Naive B cell (primary cell): Measurements from ENCODE around the gene TMEM120A. TPM values are rescaled to one million over a fixed set of nuclear protein-coding genes. Genes with fewer than 3 reads are reported as not detected.
A peak's percentile ranks its signal among the peaks of the same experiment; 100 is the strongest.

Source experiments
- ATAC-seq, 2 donors: fragments of 150-1000 bp; cut with Tn5 transposase; 2 replicates each; pipeline ENCODE4 v1.10.0; 2021; ENCODE audit warnings: low read depth in 2 of 2, mild to moderate bottlenecking in 2 of 2, moderate library complexity in 2 of 2
- DNase-seq: peaks from one replicate; pipeline ENCODE4 v3.0.0; 2022
- H3K27ac Mint-ChIP-seq, 6 donors: one replicate each; pipeline ENCODE4 v1.8.0; 2020 to 2022; ENCODE audit warnings: mild to moderate bottlenecking in 6 of 6, mixed read lengths in 6 of 6, moderate library complexity in 5 of 6, inconsistent platforms in 2 of 6
- H3K27me3 Mint-ChIP-seq, 3 donors: one replicate each; pipeline ENCODE4 v1.8.0; 2021 to 2022; ENCODE audit warnings: mixed read lengths in 3 of 3, mild to moderate bottlenecking in 1 of 3
- H3K36me3 Mint-ChIP-seq, 2 donors: one replicate each; pipeline ENCODE4 v1.8.0; 2020 to 2022; ENCODE audit warnings: mixed read lengths in 2 of 2, inconsistent platforms in 1 of 2, mild to moderate bottlenecking in 1 of 2
- H3K4me1 Mint-ChIP-seq, 3 donors: one replicate each; pipeline ENCODE4 v1.8.0; 2020 to 2022; ENCODE audit warnings: mixed read lengths in 3 of 3, inconsistent platforms in 1 of 3, mild to moderate bottlenecking in 1 of 3, moderate library complexity in 1 of 3
- H3K4me3 Mint-ChIP-seq, 8 donors: one replicate each; pipeline ENCODE4 v1.8.0; 2020 to 2022; ENCODE audit warnings: mild to moderate bottlenecking in 8 of 8, mixed read lengths in 8 of 8, moderate library complexity in 8 of 8, inconsistent platforms in 2 of 8
- H3K9me3 Mint-ChIP-seq, 7 donors: one replicate each; pipeline ENCODE4 v1.8.0; 2020 to 2022; ENCODE audit warnings: mixed read lengths in 7 of 7, mild to moderate bottlenecking in 5 of 7, inconsistent platforms in 2 of 7, moderate library complexity in 1 of 7
- polyA plus RNA-seq, 6 donors: library from polyadenylated mRNA; unstranded; fragments of 300-500 nt; fragmentation: Illumina TruSeq; gene quantifications; one replicate each; pipeline ENCODE4 v1.2.3, GENCODE V29; 2021; ENCODE audit warnings: low read depth in 6 of 6

Gene TMEM120A
- polyA plus RNA-seq, 6 donors from 2014 or later, result 31.7 to 37.2 (median 35.2) TPM

- peaks cover 0 to 21% of the 10 kb centered on the region in 2 donors for H3K36me3 Mint-ChIP-seq
- DNase-seq, result no peak
- peaks cover 0 to 15% (median 0%) of the 10 kb centered on the region in 3 donors for H3K4me1 Mint-ChIP-seq
- no peak overlapping the region for H3K4me3 Mint-ChIP-seq
- H3K9me3 Mint-ChIP-seq, result no peaks in the 10 kb centered on the region
- H3K27me3 Mint-ChIP-seq, result no peaks in the 10 kb centered on the region
- no peak for ATAC-seq
- H3K27ac Mint-ChIP-seq, result no peak overlapping the region
These were observed 27.3 kb downstream of the TMEM120A start for GRCh38 chr7:75967055-75967454.

DNA sequence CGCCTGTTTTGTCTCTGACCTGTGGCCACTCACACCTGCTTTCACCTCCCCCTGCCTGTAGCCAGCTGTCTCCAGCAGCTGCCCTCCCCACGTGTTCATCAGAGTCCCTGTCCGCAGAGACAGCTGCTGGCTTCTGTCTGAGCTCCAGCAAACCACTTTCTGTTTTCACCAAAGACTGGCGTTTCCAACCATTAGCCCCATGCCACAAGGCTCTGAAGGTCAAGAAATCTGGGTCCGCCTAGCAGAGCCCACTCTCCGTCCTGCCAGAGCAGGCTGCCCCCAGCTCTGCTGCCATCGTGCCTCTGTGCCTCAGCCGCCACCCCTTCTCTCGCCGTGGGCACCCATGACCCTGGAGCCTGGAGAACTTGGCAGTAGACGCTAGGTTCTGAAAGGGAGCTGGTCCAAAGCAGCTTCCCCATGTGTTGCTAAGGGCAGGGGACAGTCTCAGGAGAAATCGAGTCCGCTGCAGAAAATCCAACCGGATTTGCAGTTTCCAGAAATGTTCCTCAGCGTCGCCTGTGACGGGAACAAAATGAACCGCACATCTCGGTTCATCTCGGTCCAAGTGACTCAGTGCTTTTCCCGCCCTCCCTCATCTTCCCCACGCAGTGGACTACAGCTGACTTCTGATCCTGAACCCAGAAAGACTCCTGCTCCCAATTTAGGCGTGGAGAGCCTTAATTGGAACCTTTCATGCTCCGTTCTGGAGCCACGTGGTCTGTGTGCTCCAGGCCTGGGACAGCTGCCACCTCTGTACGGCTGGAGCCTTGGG lies 28.0 kb downstream of the TMEM120A start:
- H3K27me3 Mint-ChIP-seq, result no peaks in the 10 kb centered on the region
- ATAC-seq, result no peak

GRCh38 chr7:75965617-75966016 lies 28.8 kb downstream of the TMEM120A start:
- no peak for DNase-seq
- ATAC-seq, result no peak
- no peaks in the 10 kb centered on the region for H3K9me3 Mint-ChIP-seq
- peaks cover 0 to 7% (median 2%) of the 10 kb centered on the region in 3 donors for H3K4me1 Mint-ChIP-seq
- H3K4me3 Mint-ChIP-seq, result no peak overlapping the region
- H3K27me3 Mint-ChIP-seq, result no peaks in the 10 kb centered on the region
- H3K36me3 Mint-ChIP-seq, result peaks cover 0 to 14% of the 10 kb centered on the region in 2 donors
- H3K27ac Mint-ChIP-seq, result no peak overlapping the region

More for the DNA sequence above, 28.0 kb downstream of the TMEM120A start:
- H3K4me1 Mint-ChIP-seq, result peaks cover 0 to 8% (median 2%) of the 10 kb centered on the region in 3 donors
- H3K27ac Mint-ChIP-seq, result peak overlapping the region in 2 of 6 donors; percentile 18 to 32
- no peak for DNase-seq
- H3K9me3 Mint-ChIP-seq, result no peaks in the 10 kb centered on the region
- peaks cover 0 to 14% of the 10 kb centered on the region in 2 donors for H3K36me3 Mint-ChIP-seq
- no peak overlapping the region for H3K4me3 Mint-ChIP-seq

DNA sequence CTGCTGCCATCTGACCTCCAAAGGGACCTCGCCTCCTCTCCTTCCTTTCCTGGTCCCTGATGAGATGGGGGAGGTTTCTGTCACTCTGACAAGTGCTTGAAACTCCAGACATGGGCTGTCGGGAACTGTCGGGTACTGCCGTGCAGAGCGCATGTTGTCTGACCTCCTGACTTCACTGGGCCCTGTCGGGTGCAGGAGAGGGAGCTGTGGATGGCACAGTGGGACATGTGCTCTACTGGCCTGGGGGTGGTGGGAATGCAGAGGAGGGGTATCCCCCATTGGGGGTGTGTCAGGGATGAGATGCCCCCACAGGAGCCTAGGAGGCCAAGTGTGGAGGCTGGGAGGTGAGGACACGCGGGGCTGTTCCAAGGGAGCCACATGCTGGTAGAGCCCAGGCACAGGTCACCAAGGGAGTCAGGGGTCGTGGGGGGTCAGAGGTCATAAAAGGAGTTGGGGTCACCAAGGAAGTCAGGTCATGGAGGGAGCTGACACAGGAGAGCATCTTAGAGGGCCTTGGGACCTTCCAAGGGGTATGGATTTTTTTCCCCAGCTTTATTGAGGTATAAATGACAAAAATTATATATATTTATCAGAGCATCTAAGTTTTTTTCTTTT lies 30.9 kb downstream of the TMEM120A start:
- peaks cover 0 to 7% (median 2%) of the 10 kb centered on the region in 3 donors for H3K4me1 Mint-ChIP-seq
- DNase-seq, result no peak
- H3K9me3 Mint-ChIP-seq, result no peaks in the 10 kb centered on the region
- H3K36me3 Mint-ChIP-seq, result peaks cover 0 to 14% of the 10 kb centered on the region in 2 donors
- H3K27ac Mint-ChIP-seq, result peak overlapping the region in 1 of 6 donors; percentile 82
- H3K4me3 Mint-ChIP-seq, result no peak overlapping the region
- no peak for ATAC-seq
- H3K27me3 Mint-ChIP-seq, result no peaks in the 10 kb centered on the region

GRCh38 chr7:75962607-75963380 lies 31.6 kb downstream of the TMEM120A start:
- no peak overlapping the region for H3K4me3 Mint-ChIP-seq
- H3K4me1 Mint-ChIP-seq, result peaks cover 0 to 7% (median 2%) of the 10 kb centered on the region in 3 donors
- ATAC-seq (no peak), DNase-seq (no peak)
- no peaks in the 10 kb centered on the region for H3K27me3 Mint-ChIP-seq
- H3K27ac Mint-ChIP-seq, result peak overlapping the region in 3 of 6 donors; percentile 15 to 86 (median 38)
- H3K36me3 Mint-ChIP-seq, result peaks cover under 1 to 14% of the 10 kb centered on the region in 2 donors
- H3K9me3 Mint-ChIP-seq, result no peaks in the 10 kb centered on the region

DNA sequence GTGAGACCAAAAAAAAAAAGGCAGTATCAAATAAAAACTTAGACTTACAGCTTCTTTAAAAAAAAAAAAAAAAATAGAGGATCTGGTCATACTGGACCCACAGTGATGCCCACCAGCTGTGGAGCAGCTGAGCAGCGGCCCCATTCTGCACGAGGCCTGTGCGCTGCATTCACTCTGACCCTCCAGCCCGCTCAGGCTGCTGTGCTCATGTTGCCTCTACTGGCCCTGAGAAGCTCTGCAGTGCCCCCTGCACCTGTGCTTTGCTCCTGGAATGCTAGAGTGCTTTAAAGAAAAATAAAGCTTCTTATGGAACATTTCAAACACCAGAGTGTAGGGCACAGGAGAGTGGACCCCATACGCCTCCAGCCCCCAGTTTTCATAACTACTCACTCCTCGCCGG lies 33.2 kb downstream of the TMEM120A start:
- no peak overlapping the region for H3K4me3 Mint-ChIP-seq
- DNase-seq (no peak), ATAC-seq (no peak)
- no peaks in the 10 kb centered on the region for H3K9me3 Mint-ChIP-seq
- H3K27me3 Mint-ChIP-seq, result no peaks in the 10 kb centered on the region
- H3K36me3 Mint-ChIP-seq, result peaks cover 4 to 14% of the 10 kb centered on the region in 2 donors
- peaks cover 0 to 7% (median 2%) of the 10 kb centered on the region in 3 donors for H3K4me1 Mint-ChIP-seq
- H3K27ac Mint-ChIP-seq, result peak overlapping the region in 1 of 6 donors; percentile 92

DNA sequence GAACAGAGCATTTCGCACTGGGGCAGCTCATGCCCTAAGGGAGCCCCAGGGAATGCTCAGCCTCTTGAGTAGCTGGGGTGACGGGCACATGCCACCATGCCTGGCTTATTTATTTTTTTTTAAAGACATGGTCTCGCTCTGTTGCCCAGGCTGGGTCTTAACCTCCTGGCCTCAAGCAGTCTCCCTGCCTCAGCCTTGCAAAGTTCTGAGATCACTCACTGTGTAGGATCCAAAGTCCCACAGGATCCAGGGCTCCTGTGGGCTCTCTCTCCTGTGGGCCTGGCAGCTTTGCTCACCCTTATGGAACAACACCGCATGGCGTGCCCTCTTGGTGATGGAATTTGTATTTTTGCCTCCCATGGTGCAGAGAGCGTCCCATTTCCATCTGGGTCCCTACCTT lies 34.0 kb downstream of the TMEM120A start:
- Mint-ChIP-seq H3K4me3 (no peak overlapping the region), H3K27ac (no peak overlapping the region), H3K4me1 (peaks cover 0 to 7% (median 2%) of the 10 kb centered on the region in 3 donors), H3K27me3 (no peaks in the 10 kb centered on the region), H3K36me3 (peaks cover 10 to 14% of the 10 kb centered on the region in 2 donors), H3K9me3 (no peaks in the 10 kb centered on the region)
- ATAC-seq (no peak), DNase-seq (no peak)

GRCh38 chr7:75958802-75959543 lies 35.4 kb downstream of the TMEM120A start:
- H3K4me3 Mint-ChIP-seq, result no peak overlapping the region
- ATAC-seq, result no peak
- no peak for DNase-seq
- peaks cover 0 to 10% (median 2%) of the 10 kb centered on the region in 3 donors for H3K4me1 Mint-ChIP-seq
- H3K27ac Mint-ChIP-seq, result no peak overlapping the region
- no peaks in the 10 kb centered on the region for H3K9me3 Mint-ChIP-seq
- peaks cover 12 to 14% of the 10 kb centered on the region in 2 donors for H3K36me3 Mint-ChIP-seq
- H3K27me3 Mint-ChIP-seq, result no peaks in the 10 kb centered on the region

- Mint-ChIP-seq H3K27me3 (no peaks in the 10 kb centered on the region), H3K9me3 (no peaks in the 10 kb centered on the region), H3K36me3 (peaks cover under 1 to 13% of the 10 kb centered on the region in 2 donors), H3K4me3 (no peak overlapping the region), H3K27ac (no peak overlapping the region), H3K4me1 (peaks cover 0 to 4% (median 2%) of the 10 kb centered on the region in 3 donors)
- no peak for ATAC-seq
- no peak for DNase-seq
These were observed 37.2 kb downstream of the TMEM120A start for GRCh38 chr7:75957021-75957736.

GRCh38 chr7:75955331-75955955 lies 39.0 kb downstream of the TMEM120A start:
- no peak for ATAC-seq
- no peak for DNase-seq
- Mint-ChIP-seq H3K27ac (peak overlapping the region in 1 of 6 donors; percentile 86), H3K36me3 (peaks cover 0 to 13% of the 10 kb centered on the region in 2 donors), H3K4me1 (peaks cover 0 to 4% (median 0%) of the 10 kb centered on the region in 3 donors), H3K27me3 (no peaks in the 10 kb centered on the region), H3K9me3 (no peaks in the 10 kb centered on the region), H3K4me3 (no peak overlapping the region)

DNA sequence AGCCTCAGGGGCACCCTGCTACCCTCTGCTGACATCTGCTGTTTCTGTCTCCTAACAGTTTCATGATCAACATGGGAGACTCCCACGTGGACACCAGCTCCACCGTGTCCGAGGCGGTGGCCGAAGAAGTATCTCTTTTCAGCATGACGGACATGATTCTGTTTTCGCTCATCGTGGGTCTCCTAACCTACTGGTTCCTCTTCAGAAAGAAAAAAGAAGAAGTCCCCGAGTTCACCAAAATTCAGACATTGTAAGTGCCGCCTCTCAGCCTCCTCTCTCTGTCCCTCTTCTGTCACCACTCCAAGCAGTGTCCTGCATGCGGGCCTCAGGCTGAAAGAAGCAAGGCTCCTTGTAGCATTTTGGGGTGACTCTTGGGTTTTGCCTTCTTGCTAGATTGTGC lies 40.5 kb downstream of the TMEM120A start:
- H3K4me1 Mint-ChIP-seq, result peaks cover 0 to 8% (median 0%) of the 10 kb centered on the region in 3 donors
- no peaks in the 10 kb centered on the region for H3K27me3 Mint-ChIP-seq
- peak overlapping the region in 2 of 6 donors; percentile 80 to 85 for H3K27ac Mint-ChIP-seq
- DNase-seq (no peak), ATAC-seq (no peak)
- H3K9me3 Mint-ChIP-seq, result no peaks in the 10 kb centered on the region
- no peak overlapping the region for H3K4me3 Mint-ChIP-seq
- peaks cover 0 to 13% of the 10 kb centered on the region in 2 donors for H3K36me3 Mint-ChIP-seq

GRCh38 chr7:75953431-75953830 lies 41.0 kb downstream of the TMEM120A start:
- Mint-ChIP-seq H3K27me3 (no peaks in the 10 kb centered on the region), H3K27ac (no peak overlapping the region), H3K9me3 (no peaks in the 10 kb centered on the region), H3K4me1 (peaks cover 0 to 12% (median 3%) of the 10 kb centered on the region in 3 donors), H3K36me3 (peaks cover 0 to 13% of the 10 kb centered on the region in 2 donors), H3K4me3 (no peak overlapping the region)
- no peak for ATAC-seq
- DNase-seq, result no peak
